B cell (primary cell): ENCODE measurements around the gene SLC6A18. TPM values are rescaled to one million over a fixed set of nuclear protein-coding genes. Genes with fewer than 3 reads are reported as not detected.

ENCODE experiments used
- ATAC-seq: fragments of 200-7000 bp; cut with Tn5 transposase; one replicate; pipeline ENCODE4 v1.10.0; 2021; ENCODE audit warnings: low read depth, mild to moderate bottlenecking, moderate number of reproducible peaks, moderate library complexity
- CTCF ChIA-PET: fragments of 350-600 bp; sonication (Branson Sonifier 250); formaldehyde crosslinking; loops from one replicate; lab custom pipeline; 2021; ENCODE audit warnings: antibody characterized with exemption, inconsistent platforms; lab: Charles Lee
- POLR2A ChIA-PET: fragments of 350-600 bp; sonication (Branson Sonifier 250); formaldehyde crosslinking; loops from one replicate; lab custom pipeline; 2021; ENCODE audit warnings: antibody characterized with exemption; lab: Charles Lee
- DNase-seq: peaks from one replicate; pipeline ENCODE4 v3.0.0; 2013
- H2AFZ ChIP-seq: 2 replicates; pipeline ENCODE4 v1.6.1; 2012; ENCODE audit warnings: mild to moderate bottlenecking, low read depth, low read length; ENCODE audit not compliant: insufficient read depth, poor library complexity, severe bottlenecking
- H3K27ac ChIP-seq, 2 donors: 1 replicate in 1 of 2; 2 replicates in 1 of 2; pipeline ENCODE4 v1.5.1; 2012 to 2013; ENCODE audit warnings: low read length in 2 of 2, mild to moderate bottlenecking in 2 of 2, moderate library complexity in 1 of 2
- H3K27me3 ChIP-seq, 4 experiments: fragments of 200-600 bp in 1 of 4; sonication (generic) in 1 of 4; replicated peaks in 1 of 4; 1 replicate in 2 of 4; 2 replicates in 2 of 4; pipeline versions ENCODE4 v1.6.1 to v1.7.0; 2013 to 2016; ENCODE audit warnings: low read length in 3 of 4, mild to moderate bottlenecking in 2 of 4, mixed read lengths in 1 of 4, moderate library complexity in 1 of 4; ENCODE audit not compliant: insufficient read depth in 4 of 4, control insufficient read depth in 3 of 4; ENCODE audit errors: control extremely low read depth in 1 of 4
- H3K36me3 ChIP-seq, 2 experiments: replicated peaks in 1 of 2; 1 replicate in 1 of 2; 2 replicates in 1 of 2; pipeline versions ENCODE4 v1.6.1 to v1.7.1; 2013; ENCODE audit warnings: low read length in 1 of 2; ENCODE audit not compliant: insufficient read depth in 2 of 2, control insufficient read depth in 1 of 2; ENCODE audit errors: control extremely low read depth in 1 of 2, extremely low read depth in 1 of 2
- H3K4me1 ChIP-seq, 2 donors: fragments of 200-600 bp in 1 of 2; sonication (generic) in 1 of 2; 1 replicate in 1 of 2; 2 replicates in 1 of 2; pipeline versions ENCODE4 v1.5.1 to v1.6.1; 2013 to 2017; ENCODE audit warnings: low read length in 2 of 2; ENCODE audit not compliant: control insufficient read depth in 2 of 2, insufficient read depth in 2 of 2
- H3K4me2 ChIP-seq: replicated peaks from 2 replicates; pipeline ENCODE3; 2012; ENCODE audit warnings: mild to moderate bottlenecking, low read depth, low read length; ENCODE audit not compliant: poor library complexity, severe bottlenecking
- H3K4me3 ChIP-seq, 5 experiments: fragments of 200-600 bp in 1 of 5; sonication (generic) in 1 of 5; 1 replicate in 3 of 5; 2 replicates in 2 of 5; pipeline versions ENCODE4 v1.5.1 to v1.7.0; 2011 to 2016; ENCODE audit warnings: low read length in 4 of 5, mild to moderate bottlenecking in 4 of 5, low read depth in 2 of 5, control low read depth in 1 of 5, moderate library complexity in 1 of 5; ENCODE audit not compliant: insufficient read depth in 1 of 5; ENCODE audit errors: control extremely low read depth in 1 of 5, extremely low read depth in 1 of 5
- H3K79me2 ChIP-seq: fragments of 200-600 bp; sonication (generic); one replicate; pipeline ENCODE4 v1.6.0; 2016; ENCODE audit warnings: low read length; ENCODE audit not compliant: control insufficient read depth, insufficient read depth
- H3K9ac ChIP-seq: fragments of 200-600 bp; sonication (generic); 2 replicates; pipeline ENCODE4 v1.6.1; 2017; ENCODE audit warnings: mild to moderate bottlenecking, low read length, moderate library complexity
- H3K9me3 ChIP-seq, 3 donors: one replicate each; pipeline versions ENCODE4 v1.6.1 to v1.7.1; 2013; ENCODE audit warnings: low read length in 2 of 3; ENCODE audit not compliant: control insufficient read depth in 2 of 3, insufficient read depth in 1 of 3; ENCODE audit errors: control extremely low read depth in 1 of 3
- H4K20me1 ChIP-seq: 2 replicates; pipeline ENCODE4 v1.6.0; 2012; ENCODE audit warnings: mild to moderate bottlenecking, low read length; ENCODE audit not compliant: insufficient read depth, control insufficient read depth, poor library complexity, severe bottlenecking
- H3K27ac Mint-ChIP-seq: one replicate; pipeline ENCODE4 v1.8.0; 2021; ENCODE audit warnings: mixed read lengths
- H3K27me3 Mint-ChIP-seq: one replicate; pipeline ENCODE4 v1.8.0; 2021; ENCODE audit warnings: mixed read lengths
- H3K4me1 Mint-ChIP-seq: one replicate; pipeline ENCODE4 v1.8.0; 2021; ENCODE audit warnings: mixed read lengths
- H3K4me3 Mint-ChIP-seq: one replicate; pipeline ENCODE4 v1.8.0; 2021; ENCODE audit warnings: mixed read lengths
- H3K9me3 Mint-ChIP-seq: one replicate; pipeline ENCODE4 v1.8.0; 2022; ENCODE audit warnings: mixed read lengths; ENCODE audit not compliant: insufficient read depth
- EZH2 ChIP-seq: IDR thresholded peaks from 2 replicates; pipeline ENCODE4 v1.6.1; 2012; ENCODE audit warnings: borderline replicate concordance, low read depth, mild to moderate bottlenecking, moderate library complexity, low read length; ENCODE audit not compliant: insufficient read depth, poor library complexity, severe bottlenecking
- whole genome bisulfite sequencing: methylation state at CpG from one replicate; pipeline ENCODE4 v1.1.5; 2013; ENCODE audit warnings: missing lambda C conversion rate; ENCODE audit not compliant: insufficient coverage; 5-methylcytosine and 5-hydroxymethylcytosine counted together
- intact Hi-C: fragments of 100-400 bp; cut with micrococcal nuclease; formaldehyde crosslinking; loops from one replicate; pipeline ENCODE4 v1.10.0; 2022
- polyA plus RNA-seq: library from polyadenylated mRNA; depleted of rRNA; stranded (reverse); fragments of >200 nt; gene quantifications from 2 replicates; pipeline ENCODE4 v1.2.3, GENCODE V29; 2012
- total RNA-seq, 2 donors: library from RNA; stranded (reverse); fragments of 120-200 nt in 1 of 2; gene quantifications; 1 replicate in 1 of 2; 2 replicates in 1 of 2; pipeline versions ENCODE4 v1.2.3 to v1.2.4, GENCODE V29; 2013 to 2022
- TF ChIP-seq, protein P1 (sequence below): fragments of 200-600 bp; IDR thresholded peaks from one replicate; pipeline ENCODE4 v1.8.0; 2022; ENCODE audit warnings: antibody characterized with exemption, mild to moderate bottlenecking

SLC6A18 gene
- total and polyA plus RNA-seq, 2 donors (not counting 1 experiment from before 2014, with no cell fraction given), result not detected

DNA sequence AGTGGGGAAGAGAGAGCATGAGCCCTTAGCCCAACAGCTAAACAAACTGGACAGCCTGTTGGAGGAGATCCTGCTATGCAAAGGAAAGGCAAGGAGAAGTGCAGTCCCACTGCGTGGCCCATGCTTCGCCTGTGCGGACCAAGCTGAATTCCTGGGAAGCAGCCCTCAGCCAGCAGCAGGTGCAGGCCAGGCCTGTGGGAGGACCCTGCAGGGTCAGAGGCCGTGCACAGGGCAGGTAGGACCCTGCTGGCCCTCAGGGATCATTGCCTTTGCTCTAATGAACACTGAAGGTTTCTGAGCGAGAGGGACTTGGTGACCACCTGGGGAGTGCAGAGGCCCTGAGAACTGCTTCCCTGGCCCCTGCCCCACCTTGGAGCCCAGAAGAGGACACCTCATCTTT, 29.7 kb upstream of the SLC6A18 start:
- Mint-ChIP-seq H3K27ac (no peak overlapping the region), H3K4me3 (no peak overlapping the region), H3K27me3 (peaks cover 13% of the 10 kb centered on the region), H3K9me3 (no peaks in the 10 kb centered on the region), H3K4me1 (peaks cover 5% of the 10 kb centered on the region)
- no peak for ATAC-seq
- H3K27me3 ChIP-seq, result peaks cover 0 to 4% (median 2%) of the 10 kb centered on the region in 4 experiments
- no peaks in the 10 kb centered on the region for H3K79me2 ChIP-seq
- no peaks in the 10 kb centered on the region for H4K20me1 ChIP-seq
- ChIA-PET POLR2A (no interaction called here), CTCF (no interaction called here)
- WGBS, result 88% methylated on average over 5 of the region's 5 CpGs
- H3K36me3 ChIP-seq, result no peaks in the 10 kb centered on the region
- H3K4me2 ChIP-seq, result no peak overlapping the region
- intact Hi-C loops, result no loop called here
- no peak overlapping the region for H2AFZ ChIP-seq
- no peak for DNase-seq
- H3K4me3 ChIP-seq, result no peak overlapping the region
- H3K9me3 ChIP-seq, result no peaks in the 10 kb centered on the region
- H3K27ac ChIP-seq, result no peak overlapping the region
- TF ChIP-seq EZH2, result no peak
- TF ChIP-seq, protein P1, sequence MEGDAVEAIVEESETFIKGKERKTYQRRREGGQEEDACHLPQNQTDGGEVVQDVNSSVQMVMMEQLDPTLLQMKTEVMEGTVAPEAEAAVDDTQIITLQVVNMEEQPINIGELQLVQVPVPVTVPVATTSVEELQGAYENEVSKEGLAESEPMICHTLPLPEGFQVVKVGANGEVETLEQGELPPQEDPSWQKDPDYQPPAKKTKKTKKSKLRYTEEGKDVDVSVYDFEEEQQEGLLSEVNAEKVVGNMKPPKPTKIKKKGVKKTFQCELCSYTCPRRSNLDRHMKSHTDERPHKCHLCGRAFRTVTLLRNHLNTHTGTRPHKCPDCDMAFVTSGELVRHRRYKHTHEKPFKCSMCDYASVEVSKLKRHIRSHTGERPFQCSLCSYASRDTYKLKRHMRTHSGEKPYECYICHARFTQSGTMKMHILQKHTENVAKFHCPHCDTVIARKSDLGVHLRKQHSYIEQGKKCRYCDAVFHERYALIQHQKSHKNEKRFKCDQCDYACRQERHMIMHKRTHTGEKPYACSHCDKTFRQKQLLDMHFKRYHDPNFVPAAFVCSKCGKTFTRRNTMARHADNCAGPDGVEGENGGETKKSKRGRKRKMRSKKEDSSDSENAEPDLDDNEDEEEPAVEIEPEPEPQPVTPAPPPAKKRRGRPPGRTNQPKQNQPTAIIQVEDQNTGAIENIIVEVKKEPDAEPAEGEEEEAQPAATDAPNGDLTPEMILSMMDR, result no peak
- H3K9ac ChIP-seq, result no peak overlapping the region
- no peaks in the 10 kb centered on the region for H3K4me1 ChIP-seq

DNA sequence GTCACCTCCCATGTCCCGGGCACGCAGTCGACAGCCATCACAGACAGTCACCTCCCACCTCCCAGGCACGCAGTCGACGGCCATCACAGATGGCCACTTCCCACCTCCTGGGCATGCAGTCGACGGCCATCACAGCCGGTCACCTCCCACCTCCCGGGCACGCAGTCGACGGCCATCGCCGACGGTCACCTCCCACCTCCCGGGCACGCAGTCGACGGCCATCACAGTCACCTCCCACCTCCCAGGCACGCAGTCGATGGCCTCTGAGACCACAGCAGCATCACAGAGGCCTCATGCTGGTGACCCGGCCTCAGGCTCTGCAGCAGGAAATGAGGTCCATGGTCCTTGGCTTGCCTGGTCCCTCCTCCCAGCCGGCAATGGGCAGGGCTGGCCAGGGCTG, 29.3 kb upstream of the SLC6A18 start:
- no peaks in the 10 kb centered on the region for H3K79me2 ChIP-seq
- H4K20me1 ChIP-seq, result no peaks in the 10 kb centered on the region
- no peaks in the 10 kb centered on the region for H3K9me3 ChIP-seq
- H3K4me3 Mint-ChIP-seq, result no peak overlapping the region
- intact Hi-C loops, result no loop called here
- peaks cover 1% of the 10 kb centered on the region for H3K4me1 Mint-ChIP-seq
- no peak overlapping the region for H3K9ac ChIP-seq
- H3K9me3 Mint-ChIP-seq, result no peaks in the 10 kb centered on the region
- CTCF ChIA-PET, result no interaction called here
- no peaks in the 10 kb centered on the region for H3K4me1 ChIP-seq
- no peak overlapping the region for H2AFZ ChIP-seq
- WGBS, result 94% methylated on average over 21 of the region's 24 CpGs
- no peak for ATAC-seq
- no peak overlapping the region for H3K27ac Mint-ChIP-seq
- no peaks in the 10 kb centered on the region for H3K36me3 ChIP-seq
- TF ChIP-seq, protein P1, result no peak
- no peak for TF ChIP-seq EZH2
- POLR2A ChIA-PET, result no interaction called here
- H3K4me3 ChIP-seq, result no peak overlapping the region
- H3K27ac ChIP-seq, result no peak overlapping the region
- peaks cover 9% of the 10 kb centered on the region for H3K27me3 Mint-ChIP-seq
- DNase-seq, result no peak
- H3K4me2 ChIP-seq, result no peak overlapping the region
- H3K27me3 ChIP-seq, result peaks cover 0 to 4% (median 2%) of the 10 kb centered on the region in 4 experiments
